Measurements from ENCODE around the gene LEFTY1. TPM values are rescaled to one million over a fixed set of nuclear protein-coding genes. Genes with fewer than 3 reads are reported as not detected.

LEFTY1 gene
- polyA plus RNA-seq, 3 donors, result 0.13 TPM; not detected in 2

- no peak for DNase-seq
- Histone ChIP-seq H4K20me1 (ENCODE audit: insufficient read depth, low read length) (no peaks in the 10 kb centered on the region), H3K9ac (ENCODE audit: insufficient read depth, low read length, poor library complexity, severe bottlenecking) (no peak overlapping the region), H3K27ac (ENCODE audit: low read depth in 1 of 2, low read length in 2 of 2) (no peak overlapping the region), H2AFZ (ENCODE audit: insufficient read depth, low read depth, low read length, poor library complexity, severe bottlenecking) (no peak overlapping the region), H3K9me3 (replicated peaks in 1 of 2; ENCODE audit: control insufficient read depth in 1 of 2, insufficient read depth in 1 of 2, low read length in 2 of 2) (no peaks in the 10 kb centered on the region), H3K36me3 (replicated peaks in 1 of 2; ENCODE audit: control insufficient read depth in 1 of 2, insufficient read depth in 2 of 2, low read length in 2 of 2) (peaks cover 78 to 100% of the 10 kb centered on the region in 2 donors), H3K4me3 (replicated peaks in 1 of 3; ENCODE audit: low read depth in 2 of 3, low read length in 3 of 3) (no peak overlapping the region), H3K79me2 (ENCODE audit: insufficient read depth, low read length) (no peaks in the 10 kb centered on the region), H3K27me3 (ENCODE audit: control insufficient read depth in 2 of 2, insufficient read depth in 2 of 2, low read length in 2 of 2) (no peaks in the 10 kb centered on the region), H3K4me2 (replicated peaks; ENCODE audit: extremely low read depth, low read length, poor library complexity, severe bottlenecking) (no peak overlapping the region), H3K4me1 (ENCODE audit: control insufficient read depth in 1 of 2, insufficient read depth in 2 of 2, low read length in 2 of 2) (peaks cover 10 to 15% of the 10 kb centered on the region in 2 donors)
- Mint-ChIP-seq H3K4me1 (peaks cover 14% of the 10 kb centered on the region), H3K27me3 (ENCODE audit: low read depth in 3 of 3) (no peaks in the 10 kb centered on the region), H3K4me3 (no peak overlapping the region), H3K9me3 (no peaks in the 10 kb centered on the region), H3K36me3 (peaks cover 79 to 90% of the 10 kb centered on the region in 2 donors), H3K27ac (no peak overlapping the region)
- WGBS (ENCODE audit: insufficient coverage), result 93% methylated on average over 3 of the region's 13 CpGs
- TF ChIP-seq CTCF (IDR thresholded peaks at IDR 0.05), result no peak
- intact Hi-C loops (cut with micrococcal nuclease), result no loop called here
Measured at GRCh38 chr1:225862581-225862950, 26.4 kb downstream of the LEFTY1 start.

GRCh38 chr1:225861834-225862580 lies 26.9 kb downstream of the LEFTY1 start:
- no peaks in the 10 kb centered on the region for H4K20me1 ChIP-seq (ENCODE audit: insufficient read depth, low read length)
- 100% methylated on average over 2 of the region's 13 CpGs for WGBS (ENCODE audit: insufficient coverage)
- peak overlapping the region in 1 of 2 donors; percentile 26 for H3K27ac ChIP-seq (ENCODE audit: low read depth in 1 of 2, low read length in 2 of 2)
- H3K4me1 Mint-ChIP-seq, result peaks cover 14% of the 10 kb centered on the region
- no peak for DNase-seq
- H3K4me3 ChIP-seq (replicated peaks in 1 of 3; ENCODE audit: low read depth in 2 of 3, low read length in 3 of 3), result no peak overlapping the region
- no peak overlapping the region for H3K4me3 Mint-ChIP-seq
- no peaks in the 10 kb centered on the region for H3K9me3 Mint-ChIP-seq
- no peak overlapping the region for H2AFZ ChIP-seq (ENCODE audit: insufficient read depth, low read depth, low read length, poor library complexity, severe bottlenecking)
- H3K27me3 Mint-ChIP-seq (ENCODE audit: low read depth in 3 of 3), result no peaks in the 10 kb centered on the region
- peak overlapping the region in 2 of 7 donors; percentile 51 to 54 for H3K27ac Mint-ChIP-seq
- H3K79me2 ChIP-seq (ENCODE audit: insufficient read depth, low read length), result no peaks in the 10 kb centered on the region
- H3K27me3 ChIP-seq (ENCODE audit: control insufficient read depth in 2 of 2, insufficient read depth in 2 of 2, low read length in 2 of 2), result no peaks in the 10 kb centered on the region
- H3K9me3 ChIP-seq (replicated peaks in 1 of 2; ENCODE audit: control insufficient read depth in 1 of 2, insufficient read depth in 1 of 2, low read length in 2 of 2), result no peaks in the 10 kb centered on the region
- intact Hi-C loops (cut with micrococcal nuclease), result no loop called here
- no peak overlapping the region for H3K9ac ChIP-seq (ENCODE audit: insufficient read depth, low read length, poor library complexity, severe bottlenecking)
- TF ChIP-seq CTCF (IDR thresholded peaks at IDR 0.05), result no peak
- H3K36me3 ChIP-seq (replicated peaks in 1 of 2; ENCODE audit: control insufficient read depth in 1 of 2, insufficient read depth in 2 of 2, low read length in 2 of 2), result peaks cover 72 to 100% of the 10 kb centered on the region in 2 donors
- H3K4me2 ChIP-seq (replicated peaks; ENCODE audit: extremely low read depth, low read length, poor library complexity, severe bottlenecking), result no peak overlapping the region
- H3K36me3 Mint-ChIP-seq, result peaks cover 74 to 91% of the 10 kb centered on the region in 2 donors
- peaks cover 10 to 15% of the 10 kb centered on the region in 2 donors for H3K4me1 ChIP-seq (ENCODE audit: control insufficient read depth in 1 of 2, insufficient read depth in 2 of 2, low read length in 2 of 2)

Data from CD14-positive monocyte (primary cell).